Cardiac muscle cell (in vitro differentiated cells and primary cell): Measurements from ENCODE around the gene ERP44. TPM values are rescaled to one million over a fixed set of nuclear protein-coding genes. Genes with fewer than 3 reads are reported as not detected.

Source experiments
- DNase-seq, 2 donors: peaks; one replicate each; pipeline versions ENCODE4 v3.0.0 to v3.0.0-alpha.2; 2010 to 2017; ENCODE audit warnings: low read depth in 1 of 2, low spot score in 1 of 2
- H3K27ac ChIP-seq: fragments of 200-600 bp; sonication (generic); 2 replicates; pipeline ENCODE4 v1.5.1; 2016
- H3K27me3 ChIP-seq: fragments of 200-600 bp; sonication (generic); 2 replicates; pipeline ENCODE4 v1.6.0; 2016; ENCODE audit warnings: control low read depth
- H3K36me3 ChIP-seq: fragments of 200-600 bp; sonication (generic); 2 replicates; pipeline ENCODE4 v1.5.1; 2016; ENCODE audit warnings: control low read depth
- H3K4me1 ChIP-seq: fragments of 200-600 bp; sonication (generic); 2 replicates; pipeline ENCODE4 v1.8.1; 2017; ENCODE audit warnings: low read depth, mild to moderate bottlenecking, mixed run types
- H3K4me3 ChIP-seq: fragments of 200-600 bp; sonication (generic); 2 replicates; pipeline ENCODE4 v1.5.1; 2016; ENCODE audit warnings: mild to moderate bottlenecking
- H3K9me3 ChIP-seq: fragments of 200-600 bp; sonication (generic); 2 replicates; pipeline ENCODE4 v1.5.1; 2017; ENCODE audit warnings: low read depth, mild to moderate bottlenecking, control low read depth
- CTCF ChIP-seq: IDR thresholded peaks from 2 replicates; pipeline ENCODE4 v1.5.1; 2012; ENCODE audit warnings: low read depth, mild to moderate bottlenecking, low read length
- polyA plus RNA-seq: library from polyadenylated mRNA; unstranded; fragments of >200 nt; fragmentation: Nextera tagmentation; extraction: Ambion mirVana; gene quantifications from 2 replicates; pipeline ENCODE4 v1.2.1, GENCODE V29; 2016
- total RNA-seq: library from RNA; depleted of rRNA; stranded (reverse); fragments of >200 nt; gene quantifications from 2 replicates; pipeline ENCODE4 v1.2.3, GENCODE V29; 2016

Gene ERP44
- total and polyA plus RNA-seq, 2 experiments from 2014 or later, result 10.0 to 35.3 TPM

DNA sequence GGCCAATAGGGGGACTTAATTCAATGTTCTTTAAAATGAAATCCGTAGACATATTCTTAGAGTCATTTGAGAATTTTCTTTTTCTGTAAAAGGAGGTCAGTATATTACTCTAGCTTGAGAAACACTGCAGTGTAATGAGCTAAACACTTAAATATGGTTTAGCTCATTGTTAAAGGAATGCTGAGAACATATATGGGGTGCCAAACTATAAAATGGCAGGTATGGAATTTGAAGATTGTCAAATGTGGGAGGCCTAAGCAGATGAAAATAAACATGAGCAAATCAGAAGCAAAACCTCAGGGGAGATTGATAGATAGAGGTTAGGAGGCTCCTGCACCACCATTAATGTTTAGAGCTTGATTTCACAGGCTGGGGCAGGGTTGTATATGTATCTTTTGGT, 134.5 kb downstream of the ERP44 start:
- TF ChIP-seq CTCF, result no peak
- Histone ChIP-seq H3K27ac (no peak overlapping the region), H3K9me3 (no peaks in the 10 kb centered on the region), H3K4me1 (peaks cover 24% of the 10 kb centered on the region), H3K4me3 (no peak overlapping the region), H3K36me3 (peaks cover 7% of the 10 kb centered on the region), H3K27me3 (no peaks in the 10 kb centered on the region)
- DNase-seq, result no peak

- Histone ChIP-seq H3K4me3 (no peak overlapping the region), H3K9me3 (no peaks in the 10 kb centered on the region), H3K36me3 (peaks cover 7% of the 10 kb centered on the region), H3K27ac (no peak overlapping the region), H3K27me3 (no peaks in the 10 kb centered on the region), H3K4me1 (peaks cover 21% of the 10 kb centered on the region)
- DNase-seq, result peak in 1 of 2 donors; percentile 2
- no peak for TF ChIP-seq CTCF
Measured at GRCh38 chr9:99962680-99963261, 136.0 kb downstream of the ERP44 start.

- Histone ChIP-seq H3K9me3 (no peaks in the 10 kb centered on the region), H3K36me3 (no peaks in the 10 kb centered on the region), H3K4me3 (no peak overlapping the region), H3K4me1 (peaks cover 19% of the 10 kb centered on the region), H3K27me3 (no peaks in the 10 kb centered on the region), H3K27ac (no peak overlapping the region)
- TF ChIP-seq CTCF, result no peak
- no peak for DNase-seq
Measured at GRCh38 chr9:99955606-99956005, 143.2 kb downstream of the ERP44 start.

DNA sequence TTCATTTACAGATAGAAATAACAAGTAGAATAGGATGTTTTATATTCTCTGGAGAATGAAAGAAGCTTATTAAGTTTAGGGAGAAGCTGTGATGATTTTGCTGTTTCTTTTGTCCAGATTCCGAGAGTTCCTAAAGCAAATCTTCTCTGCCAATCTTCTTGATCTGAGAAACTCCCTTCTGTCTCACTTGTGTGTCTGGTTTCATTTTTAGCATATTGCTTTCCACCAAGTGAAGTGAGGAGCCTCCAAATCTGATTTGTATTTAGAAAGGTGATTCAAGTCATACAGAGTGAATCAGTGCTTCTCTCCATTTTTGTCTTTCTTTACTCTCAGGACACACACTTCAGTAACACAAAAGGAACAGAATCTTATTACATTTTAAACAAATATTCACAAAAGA, 144.0 kb downstream of the ERP44 start:
- H3K27ac ChIP-seq, result no peak overlapping the region
- no peak for DNase-seq

GRCh38 chr9:99953861-99954507, 144.8 kb downstream of the ERP44 start:
- DNase-seq, result no peak
- Histone ChIP-seq H3K36me3 (no peaks in the 10 kb centered on the region), H3K27ac (no peak overlapping the region), H3K4me1 (peaks cover 19% of the 10 kb centered on the region), H3K9me3 (no peaks in the 10 kb centered on the region), H3K27me3 (no peaks in the 10 kb centered on the region), H3K4me3 (no peak overlapping the region)
- TF ChIP-seq CTCF, result no peak

More for the DNA sequence above, 144.0 kb downstream of the ERP44 start:
- no peak for TF ChIP-seq CTCF
- Histone ChIP-seq H3K9me3 (no peaks in the 10 kb centered on the region), H3K27me3 (no peaks in the 10 kb centered on the region), H3K4me3 (no peak overlapping the region), H3K36me3 (no peaks in the 10 kb centered on the region), H3K4me1 (peaks cover 19% of the 10 kb centered on the region)
